HCT116 (cell line): ENCODE measurements around the gene HIRIP3. TPM values are rescaled to one million over a fixed set of nuclear protein-coding genes. Genes with fewer than 3 reads are reported as not detected.

ENCODE experiments used
- ATAC-seq: fragments of 200-7000 bp; cut with Tn5 transposase; 2 replicates; pipeline ENCODE4 v1.9.1; 2020; ENCODE audit warnings: mild to moderate bottlenecking, moderate library complexity
- BruUV-seq: library from RNA; stranded (reverse); fragments of 400-500 nt; replicated peaks from 2 replicates; lab custom pipeline; 2021; lab: Mats Ljungman, UMichigan
- CTCF ChIA-PET: fragments of 300-600 bp; sonication (Branson Sonifier 250); formaldehyde crosslinking; loops from one replicate; lab custom pipeline; 2021; ENCODE audit warnings: antibody characterized with exemption; lab: Charles Lee
- POLR2A ChIA-PET: fragments of 300-600, 350-600 bp; sonication (Branson Sonifier 250); formaldehyde crosslinking; loops from one replicate; lab custom pipeline; 2021; ENCODE audit warnings: antibody characterized with exemption; lab: Charles Lee
- RAD21 ChIA-PET, 2 experiments: fragments of 300-600 bp; sonication (Branson Sonifier 250); formaldehyde crosslinking; loops; one replicate each; lab custom pipeline; 2023; ENCODE audit warnings: low total read pairs in 2 of 2; ENCODE audit not compliant: uncharacterized antibody in 2 of 2, unreplicated experiment in 2 of 2, low non-redundant PET in 1 of 2; lab: Charles Lee
- DNase-seq: peaks from one replicate; pipeline ENCODE4 v3.0.0-alpha.2; 2010; ENCODE audit warnings: low read depth, low spot score
- H2AFZ ChIP-seq: fragments of 200-600 bp; shearing (Covaris generic), sonication (generic); 2 replicates; pipeline ENCODE4 v1.6.1; 2017; ENCODE audit warnings: low read depth, mixed run types, mixed read lengths, antibody characterized with exemption, low read length; ENCODE audit not compliant: poor library complexity, severe bottlenecking
- H3K27ac ChIP-seq: 2 replicates; pipeline ENCODE4 v1.5.1; 2012; ENCODE audit warnings: low read depth, low read length
- H3K27me3 ChIP-seq: fragments of 200-600 bp; sonication (generic); 2 replicates; pipeline ENCODE4 v1.6.1; 2016; ENCODE audit warnings: mixed run types, low read length, mixed read lengths; ENCODE audit not compliant: insufficient read depth
- H3K36me3 ChIP-seq, 2 experiments: fragments of 200-500 bp in 1 of 2; fragments of 200-600 bp in 1 of 2; sonication (Bioruptor generic) in 1 of 2; sonication (generic) in 1 of 2; 2 replicates each; pipeline versions ENCODE4 v1.5.1 to v1.6.1; 2014 to 2016; ENCODE audit warnings: low read length in 2 of 2, inconsistent platforms in 1 of 2, mixed read lengths in 1 of 2, mixed run types in 1 of 2; ENCODE audit not compliant: insufficient read depth in 2 of 2, control insufficient read depth in 1 of 2
- H3K4me1 ChIP-seq, 2 experiments: fragments of 200-600 bp in 1 of 2; sonication (generic) in 1 of 2; 2 replicates each; pipeline versions ENCODE4 v1.5.1 to v1.6.1; 2012 to 2017; ENCODE audit warnings: low read length in 2 of 2, inconsistent platforms in 1 of 2, mild to moderate bottlenecking in 1 of 2, mixed read lengths in 1 of 2, mixed run types in 1 of 2, moderate library complexity in 1 of 2; ENCODE audit not compliant: insufficient read depth in 2 of 2, control insufficient read depth in 1 of 2
- H3K4me2 ChIP-seq: fragments of 200-600 bp; sonication (generic); 2 replicates; pipeline ENCODE4 v1.6.1; 2017; ENCODE audit warnings: mixed run types, low read length, mixed read lengths
- H3K4me3 ChIP-seq, 2 experiments: fragments of 200-600 bp in 1 of 2; sonication (generic) in 1 of 2; replicated peaks in 1 of 2; 2 replicates each; pipeline ENCODE4 v1.5.1; 2011 to 2016; ENCODE audit warnings: low read length in 2 of 2, control low read depth in 1 of 2, low read depth in 1 of 2, mild to moderate bottlenecking in 1 of 2, mixed read lengths in 1 of 2, mixed run types in 1 of 2
- H3K79me2 ChIP-seq: fragments of 200-600 bp; sonication (generic); 2 replicates; pipeline ENCODE4 v1.6.1; 2017; ENCODE audit warnings: mild to moderate bottlenecking, mixed run types, low read length, moderate library complexity, mixed read lengths; ENCODE audit not compliant: insufficient read depth
- H3K9ac ChIP-seq: fragments of 200-600 bp; sonication (generic); 2 replicates; pipeline ENCODE4 v1.6.1; 2016; ENCODE audit warnings: low read length, mixed read lengths
- H3K9me2 ChIP-seq: fragments of 200-600 bp; sonication (generic), shearing (Covaris generic); 2 replicates; pipeline ENCODE4 v1.6.1; 2017; ENCODE audit warnings: mixed run types, mild to moderate bottlenecking, moderate library complexity; ENCODE audit not compliant: insufficient read depth
- H3K9me3 ChIP-seq, 2 experiments: fragments of 200-500 bp in 1 of 2; fragments of 200-600 bp in 1 of 2; sonication (Bioruptor generic) in 1 of 2; sonication (generic) in 1 of 2; 2 replicates each; pipeline ENCODE4 v1.6.1; 2014 to 2017; ENCODE audit warnings: low read length in 2 of 2, mixed read lengths in 2 of 2, inconsistent platforms in 1 of 2, low read depth in 1 of 2, mild to moderate bottlenecking in 1 of 2, mixed run types in 1 of 2, moderate library complexity in 1 of 2; ENCODE audit not compliant: control insufficient read depth in 1 of 2, insufficient read depth in 1 of 2
- H4K20me1 ChIP-seq: fragments of 200-600 bp; sonication (generic), shearing (Covaris generic); 2 replicates; pipeline ENCODE4 v1.6.1; 2017; ENCODE audit warnings: mixed run types, mild to moderate bottlenecking, moderate library complexity; ENCODE audit not compliant: insufficient read depth
- CBX3 ChIP-seq: IDR thresholded peaks from 2 replicates; pipeline ENCODE4 v1.6.1; 2012; ENCODE audit warnings: low read depth
- CTCF ChIP-seq, 3 experiments: fragments of 200-600 bp in 1 of 3; sonication (generic) in 1 of 3; IDR thresholded peaks in 2 of 3; conservative IDR thresholded peaks in 1 of 3; 2 replicates each; pipeline ENCODE4 v1.5.1; 2012 to 2017; ENCODE audit warnings: low read depth in 2 of 3, low read length in 2 of 3, antibody characterized with exemption in 1 of 3, borderline replicate concordance in 1 of 3, control low read depth in 1 of 3, mild to moderate bottlenecking in 1 of 3, mixed read lengths in 1 of 3, mixed run types in 1 of 3, moderate library complexity in 1 of 3; ENCODE audit not compliant: insufficient read depth in 1 of 3
- ELF1 ChIP-seq: IDR thresholded peaks from 2 replicates; pipeline ENCODE4 v1.6.1; 2012; ENCODE audit warnings: low read depth, borderline replicate concordance
- EZH2 ChIP-seq: fragments of 200-600 bp; sonication (generic); IDR thresholded peaks from 2 replicates; pipeline ENCODE4 v1.6.1; 2017; ENCODE audit warnings: antibody characterized with exemption, mixed run types
- JUND ChIP-seq: IDR thresholded peaks from 2 replicates; pipeline ENCODE4 v1.6.1; 2012
- POLR2A ChIP-seq: IDR thresholded peaks from 2 replicates; pipeline ENCODE4 v1.7.0; 2011; ENCODE audit warnings: borderline replicate concordance; ENCODE audit not compliant: insufficient read depth, insufficient read length; ENCODE audit errors: extremely low read depth
- POLR2AphosphoS5 ChIP-seq: IDR thresholded peaks from 2 replicates; pipeline ENCODE4 v1.6.1; 2011; ENCODE audit warnings: mild to moderate bottlenecking, low read depth, low read length, moderate library complexity
- SP1 ChIP-seq: IDR thresholded peaks from 2 replicates; pipeline ENCODE4 v1.6.1; 2012; ENCODE audit warnings: low read depth
- SRF ChIP-seq: IDR thresholded peaks from 2 replicates; pipeline ENCODE4 v1.6.1; 2012; ENCODE audit warnings: low read depth
- ZBTB33 ChIP-seq: IDR thresholded peaks from 2 replicates; pipeline ENCODE4 v1.6.1; 2011; ENCODE audit warnings: mild to moderate bottlenecking, low read length, moderate library complexity; ENCODE audit not compliant: insufficient replicate concordance; ENCODE audit errors: extremely low read depth
- intact Hi-C: fragments of 100-400 bp; cut with micrococcal nuclease; formaldehyde crosslinking; loops from 2 replicates; pipeline ENCODE4 v1.10.0; 2022
- total RNA-seq: library from RNA; stranded (reverse); gene quantifications from one replicate; pipeline ENCODE4 v1.2.1, GENCODE V29; 2021; ENCODE audit not compliant: unreplicated experiment

The HIRIP3 gene
- total RNA-seq, 1 experiment from 2014 or later, result 21.8 TPM

- peaks cover 0 to 12% of the 10 kb centered on the region in 2 experiments; a peak in 2 of 4 replicates for H3K4me1 ChIP-seq
- no peaks in the 10 kb centered on the region for H3K27me3 ChIP-seq
- DNase-seq (no peak), ATAC-seq (no peak)
- H3K4me2 ChIP-seq, result no peak overlapping the region
- H4K20me1 ChIP-seq, result no peaks in the 10 kb centered on the region
- intact Hi-C loops, result loop anchor here (10.0 kb wide), 1 partner anchor 911 kb away; no protein-coding TSS in a partner anchor
- no peak overlapping the region for H3K9ac ChIP-seq
- ChIA-PET POLR2A (no interaction called here), CTCF (no interaction called here), RAD21 (no interaction called here)
- BruUV-seq, result no TSS peak
- no peaks in the 10 kb centered on the region for H3K9me3 ChIP-seq
- H3K4me3 ChIP-seq, result no peak overlapping the region
- no peak overlapping the region for H2AFZ ChIP-seq
- H3K79me2 ChIP-seq, result no peaks in the 10 kb centered on the region
- no peak for TF ChIP-seq POLR2AphosphoS5
- H3K9me2 ChIP-seq, result no peaks in the 10 kb centered on the region
- no peaks in the 10 kb centered on the region for H3K36me3 ChIP-seq
- no peak overlapping the region for H3K27ac ChIP-seq
Observed at GRCh38 chr16:30025574-30025973, 30.2 kb upstream of the HIRIP3 start.

- Histone ChIP-seq H3K4me2 (no peak overlapping the region), H3K27ac (no peak overlapping the region), H3K36me3 (no peaks in the 10 kb centered on the region), H2AFZ (no peak overlapping the region), H3K9me2 (no peaks in the 10 kb centered on the region), H3K9me3 (no peaks in the 10 kb centered on the region), H3K4me3 (no peak overlapping the region), H4K20me1 (no peaks in the 10 kb centered on the region), H3K27me3 (no peaks in the 10 kb centered on the region), H3K9ac (no peak overlapping the region), H3K4me1 (peaks cover 0 to 15% of the 10 kb centered on the region in 2 experiments; a peak in 2 of 4 replicates), H3K79me2 (no peaks in the 10 kb centered on the region)
- ChIA-PET CTCF (no interaction called here), POLR2A (no interaction called here), RAD21 (no interaction called here)
- no peak for TF ChIP-seq ELF1
- TF ChIP-seq SP1, result no peak
- TF ChIP-seq CTCF (IDR thresholded peaks at IDR 0.05 in 2 of 3, conservative IDR thresholded peaks at IDR 0.05 in 1 of 3; ENCODE audit: borderline replicate concordance in 1 of 3, insufficient read depth in 1 of 3, low read depth in 2 of 3, low read length in 2 of 3), result no peak
- TF ChIP-seq JUND, result no peak
- TF ChIP-seq CBX3, result no peak
- no peak for TF ChIP-seq POLR2A
- TF ChIP-seq EZH2, result no peak
- no peak for TF ChIP-seq SRF
- no peak for TF ChIP-seq ZBTB33
- no TSS peak for BruUV-seq
- intact Hi-C loops, result loop anchor here (10.0 kb wide), 1 partner anchor 910 kb away; no protein-coding TSS in a partner anchor
- DNase-seq, result no peak
- no peak for ATAC-seq
Observed at GRCh38 chr16:30025156-30025555, 29.7 kb upstream of the HIRIP3 start.
